Right renal cortex interstitium (tissue), 3 donors: Measurements from ENCODE around the gene PITPNM3. TPM values are rescaled to one million over a fixed set of nuclear protein-coding genes. Genes with fewer than 3 reads are reported as not detected.

Source experiments
- DNase-seq, 3 donors: peaks; one replicate each; pipeline ENCODE4 v3.0.0-alpha.2; 2013; ENCODE audit warnings: low read depth in 3 of 3, low spot score in 2 of 3
- polyA plus RNA-seq, 3 donors: library from polyadenylated mRNA; unstranded; fragments of 120-200 nt; gene quantifications; one replicate each; pipeline ENCODE4 v1.2.1, GENCODE V29; 2013; ENCODE audit not compliant: insufficient read length in 3 of 3

PITPNM3 gene
- polyA plus RNA-seq, 3 donors, result 7.4 to 8.9 (median 8.2) TPM

DNA sequence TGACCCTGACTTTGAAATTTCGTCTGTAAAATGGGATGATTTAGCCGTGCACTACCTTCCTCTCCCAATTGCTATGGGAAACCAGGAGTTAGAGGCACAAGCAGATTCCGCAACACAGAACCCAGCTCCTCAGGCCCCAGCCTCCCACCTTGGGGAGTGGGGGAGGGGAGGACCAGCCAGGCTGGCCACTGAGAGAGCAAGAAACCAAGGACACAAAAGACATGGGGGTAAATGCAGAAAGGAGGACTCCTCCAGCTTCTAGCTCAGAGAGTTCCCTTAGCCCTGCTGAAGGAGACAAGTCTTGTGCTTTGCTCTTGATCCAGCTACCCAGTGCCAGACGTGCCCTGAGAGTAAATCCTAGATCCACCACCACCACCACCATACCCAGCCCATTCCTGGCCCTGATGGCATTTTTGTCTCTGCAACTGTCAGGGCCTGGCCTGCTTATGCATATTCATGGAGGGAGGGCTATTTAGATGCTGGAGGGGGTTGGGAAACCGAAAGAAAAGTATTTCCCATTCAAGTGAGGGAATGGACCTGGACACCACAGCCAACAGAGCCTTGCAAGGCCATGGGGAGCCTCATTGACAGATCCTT lies 25.9 kb downstream of the PITPNM3 start:
- DNase-seq, result no peak

DNA sequence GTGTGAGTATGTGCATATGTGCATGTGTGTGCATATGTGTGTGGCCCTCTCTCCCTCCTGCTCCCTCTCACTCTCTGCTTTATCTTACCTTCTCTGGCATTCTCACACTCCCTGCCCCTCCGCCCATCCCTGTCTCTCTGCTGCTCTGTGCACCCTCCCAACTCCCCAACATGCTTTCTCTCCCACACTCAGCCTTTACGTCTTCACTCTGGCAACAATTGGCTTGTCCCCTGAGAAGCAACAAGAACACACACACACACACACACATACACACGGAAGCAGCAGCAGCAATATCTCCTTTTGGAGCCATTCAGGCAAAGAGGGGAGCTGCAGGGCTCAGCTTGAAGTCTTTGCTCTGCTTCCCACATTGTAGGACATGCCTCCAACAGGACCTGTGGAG lies 27.8 kb downstream of the PITPNM3 start:
- no peak for DNase-seq

DNA sequence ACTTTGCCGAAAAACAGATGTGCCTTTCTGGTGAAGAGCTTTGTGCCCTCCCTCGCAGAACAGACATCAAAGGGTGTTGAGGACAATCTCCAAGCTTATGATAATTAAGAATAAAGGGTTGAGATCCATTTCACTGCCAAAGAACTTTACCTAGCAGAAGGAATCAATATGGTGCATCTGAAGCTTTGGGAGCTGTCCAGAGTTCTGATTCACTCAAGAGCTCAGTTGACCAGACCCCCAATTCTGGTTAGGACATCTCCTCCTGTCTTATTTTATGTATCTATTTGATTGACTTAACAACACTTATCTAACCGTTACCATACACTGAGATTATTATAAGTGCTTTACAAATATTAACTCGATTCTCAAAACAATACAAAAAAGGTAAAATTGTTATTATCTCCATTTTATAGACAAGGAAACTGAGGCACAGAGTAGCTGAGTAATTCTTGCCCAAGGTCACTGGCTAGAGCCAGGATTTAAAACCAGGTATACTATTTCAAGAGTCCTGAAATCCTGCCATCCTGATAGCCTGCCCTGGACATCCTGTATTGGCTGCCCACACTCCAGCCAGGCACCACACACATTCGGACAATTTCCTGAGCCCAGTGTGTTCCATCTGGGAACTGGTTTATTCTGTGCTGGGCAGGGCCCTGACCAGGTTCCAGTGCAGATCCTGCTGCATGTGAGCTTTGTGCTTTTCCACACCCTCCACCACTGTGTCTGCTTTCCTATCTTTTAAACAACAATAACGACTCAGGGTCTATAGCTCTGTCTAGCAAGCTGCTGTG lies 29.8 kb downstream of the PITPNM3 start:
- no peak for DNase-seq

DNA sequence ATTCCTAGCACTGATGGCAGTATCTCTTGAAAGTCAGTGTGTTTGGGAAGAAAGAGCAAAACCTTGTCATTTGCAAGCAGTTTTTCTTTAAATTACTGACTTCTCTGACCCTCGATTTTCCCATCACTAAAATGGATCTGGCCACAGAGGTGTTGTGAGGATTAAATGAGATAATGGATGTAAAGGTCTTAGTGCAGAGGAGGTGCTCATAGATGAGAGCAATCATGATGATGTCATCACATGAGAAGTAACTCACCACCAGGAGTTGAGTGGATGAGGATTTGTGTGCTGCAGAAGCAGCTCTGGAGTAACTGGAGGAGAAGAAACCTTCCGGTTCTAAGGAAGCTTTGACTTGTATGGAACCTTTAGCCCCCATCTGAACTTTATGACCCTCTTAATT lies 30.6 kb downstream of the PITPNM3 start:
- DNase-seq, result no peak

DNA sequence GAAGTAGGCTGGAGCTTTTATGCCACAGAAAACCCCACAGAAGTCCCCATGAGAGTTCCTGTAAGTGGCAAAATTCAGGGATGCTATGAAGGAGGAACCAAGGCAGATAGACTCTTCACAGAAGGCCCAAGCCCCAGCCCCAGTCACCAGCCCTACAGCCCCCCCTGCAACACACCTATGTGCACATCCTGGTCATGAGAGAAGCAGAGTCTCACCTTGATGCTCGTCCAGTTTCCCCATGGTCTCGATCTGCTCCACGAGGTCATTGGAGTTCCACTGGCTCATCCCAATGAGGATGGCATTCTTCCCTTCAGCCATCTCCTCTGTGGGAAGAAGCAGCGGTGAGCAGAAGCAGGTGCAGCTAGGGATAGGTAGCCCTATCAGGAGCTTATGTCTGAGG lies 31.2 kb downstream of the PITPNM3 start:
- no peak for DNase-seq

- no peak for DNase-seq
Measured at GRCh38 chr17:6524520-6524919, 31.8 kb downstream of the PITPNM3 start.

- DNase-seq, result no peak
Measured at GRCh38 chr17:6523809-6524355, 32.5 kb downstream of the PITPNM3 start.

- DNase-seq, result no peak
Measured at GRCh38 chr17:6523330-6523729, 33.0 kb downstream of the PITPNM3 start.

GRCh38 chr17:6521586-6521985 lies 34.8 kb downstream of the PITPNM3 start:
- no peak for DNase-seq

DNA sequence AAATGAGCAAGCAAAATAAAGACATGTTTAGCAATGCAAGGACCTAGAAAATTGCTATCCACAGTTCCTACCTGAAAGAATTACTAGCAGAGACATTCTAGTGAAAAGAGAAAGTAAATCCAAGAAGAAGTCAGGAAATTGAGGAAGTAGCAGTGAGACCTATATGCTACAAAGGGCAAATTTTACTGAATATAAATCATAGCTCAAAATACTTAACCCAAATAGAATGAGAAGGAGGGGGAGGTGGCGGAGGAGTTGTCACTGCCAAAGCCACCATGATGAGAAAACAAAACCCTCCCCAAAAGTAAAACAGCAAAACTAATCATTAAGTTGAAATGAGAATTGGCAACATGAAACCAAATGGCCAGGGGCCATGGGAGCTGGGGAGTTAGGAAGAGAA lies 39.3 kb downstream of the PITPNM3 start:
- no peak for DNase-seq

GRCh38 chr17:6514371-6514770 lies 42.0 kb downstream of the PITPNM3 start:
- DNase-seq, result no peak

DNA sequence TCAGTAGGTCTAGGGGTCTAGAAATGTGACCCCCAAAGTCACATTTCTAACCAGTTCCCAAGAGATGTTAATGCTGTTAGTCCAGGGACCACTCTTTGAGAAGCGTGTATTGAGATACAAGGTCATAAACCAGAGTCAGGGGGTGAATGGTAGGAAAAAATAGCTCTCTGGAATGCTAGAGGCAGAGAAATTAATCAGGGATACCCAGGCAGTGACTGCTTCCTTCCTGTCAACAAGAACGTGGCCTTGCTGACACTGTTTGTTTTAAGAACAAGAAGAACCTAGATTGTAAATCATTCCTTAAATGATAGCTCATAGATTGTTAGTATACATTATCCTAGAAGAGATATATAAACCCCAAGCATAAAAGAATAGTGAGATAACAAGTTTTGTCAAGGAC lies 43.8 kb downstream of the PITPNM3 start:
- no peak for DNase-seq

DNA sequence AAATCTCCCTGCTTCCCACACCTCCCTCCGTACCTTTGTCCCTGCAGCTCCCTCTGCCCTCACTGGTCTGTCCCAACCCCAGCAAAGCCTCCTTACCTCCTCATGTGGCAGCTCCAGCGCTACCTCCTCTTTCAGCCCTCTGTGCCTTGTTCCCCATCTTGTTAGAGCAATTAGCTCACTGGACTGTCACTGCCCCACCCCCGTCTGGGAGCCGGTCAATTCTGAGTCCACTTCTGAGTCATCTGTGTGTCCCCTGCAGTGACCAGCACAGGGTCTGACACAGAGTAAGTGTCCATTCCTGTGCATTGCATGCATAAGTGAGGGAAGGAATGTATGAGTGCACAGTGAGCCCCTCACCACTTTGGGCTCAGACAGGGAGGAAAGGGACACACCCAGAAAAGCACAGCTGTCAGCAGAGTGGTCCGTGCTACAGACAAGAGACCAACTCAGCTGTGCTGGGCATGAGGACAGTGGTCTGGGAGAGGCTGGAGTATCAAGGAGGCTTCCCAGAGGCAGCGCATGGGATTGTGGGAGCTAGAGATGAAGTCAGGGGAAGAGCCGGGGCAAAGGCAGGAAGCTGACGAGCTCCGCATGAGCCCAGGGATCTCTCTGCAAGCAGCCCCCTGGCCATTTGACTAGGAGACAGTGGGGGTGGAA lies 45.9 kb downstream of the PITPNM3 start:
- DNase-seq, result no peak

- DNase-seq, result no peak
Measured at GRCh38 chr17:6509921-6510320, 46.4 kb downstream of the PITPNM3 start.

- DNase-seq, result no peak
Measured at GRCh38 chr17:6509031-6509771, 47.2 kb downstream of the PITPNM3 start.

- DNase-seq, result no peak
Measured at GRCh38 chr17:6508519-6509030, 47.8 kb downstream of the PITPNM3 start.

- DNase-seq, result no peak
Measured at GRCh38 chr17:6508016-6508415, 48.3 kb downstream of the PITPNM3 start.

DNA sequence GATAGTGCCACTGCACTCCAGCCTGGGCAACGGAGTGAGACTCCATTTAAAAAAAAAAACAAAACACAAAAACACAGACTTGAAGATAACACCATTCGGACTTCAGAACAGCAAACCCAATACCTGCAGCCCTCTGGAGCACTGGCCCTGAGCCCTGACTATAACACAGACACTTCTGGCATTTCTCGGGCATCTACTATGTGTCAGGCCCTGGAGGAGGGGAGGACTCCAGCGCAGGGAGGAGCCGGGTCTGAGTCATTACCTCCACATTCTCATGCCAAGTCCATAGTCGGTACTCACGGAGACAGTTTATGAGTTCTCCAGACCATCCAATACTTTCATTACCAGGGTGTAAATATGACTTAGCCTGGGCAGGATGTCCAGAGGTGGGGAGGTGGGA lies 48.8 kb downstream of the PITPNM3 start:
- DNase-seq, result no peak

DNA sequence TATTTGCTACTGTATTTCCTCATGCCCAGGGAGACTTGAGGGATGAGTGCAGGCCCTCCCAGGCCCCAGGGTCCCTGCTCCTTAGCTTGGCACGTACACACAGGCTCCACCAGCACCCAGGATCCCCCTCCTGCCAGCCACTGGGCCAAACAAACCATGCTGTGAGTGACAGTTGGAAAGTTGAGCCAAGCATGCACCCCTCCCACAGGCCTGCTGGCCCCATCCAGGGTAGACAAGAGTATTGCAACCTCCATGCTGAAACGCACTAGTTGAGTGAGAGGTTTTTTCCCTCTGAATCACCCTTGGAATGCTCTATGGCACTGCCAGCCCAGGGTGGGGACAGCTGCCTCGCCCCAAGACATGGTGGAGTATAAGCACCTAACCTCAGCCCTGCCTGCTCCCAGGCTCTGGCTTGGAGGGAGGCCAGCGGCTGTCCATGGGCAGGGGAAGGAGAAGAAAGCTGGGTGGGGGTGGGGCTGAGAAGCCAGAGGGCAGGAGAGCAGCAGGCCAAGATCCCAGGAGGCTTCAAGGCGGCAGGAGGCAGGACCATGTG lies 49.6 kb downstream of the PITPNM3 start:
- DNase-seq, result no peak

DNA sequence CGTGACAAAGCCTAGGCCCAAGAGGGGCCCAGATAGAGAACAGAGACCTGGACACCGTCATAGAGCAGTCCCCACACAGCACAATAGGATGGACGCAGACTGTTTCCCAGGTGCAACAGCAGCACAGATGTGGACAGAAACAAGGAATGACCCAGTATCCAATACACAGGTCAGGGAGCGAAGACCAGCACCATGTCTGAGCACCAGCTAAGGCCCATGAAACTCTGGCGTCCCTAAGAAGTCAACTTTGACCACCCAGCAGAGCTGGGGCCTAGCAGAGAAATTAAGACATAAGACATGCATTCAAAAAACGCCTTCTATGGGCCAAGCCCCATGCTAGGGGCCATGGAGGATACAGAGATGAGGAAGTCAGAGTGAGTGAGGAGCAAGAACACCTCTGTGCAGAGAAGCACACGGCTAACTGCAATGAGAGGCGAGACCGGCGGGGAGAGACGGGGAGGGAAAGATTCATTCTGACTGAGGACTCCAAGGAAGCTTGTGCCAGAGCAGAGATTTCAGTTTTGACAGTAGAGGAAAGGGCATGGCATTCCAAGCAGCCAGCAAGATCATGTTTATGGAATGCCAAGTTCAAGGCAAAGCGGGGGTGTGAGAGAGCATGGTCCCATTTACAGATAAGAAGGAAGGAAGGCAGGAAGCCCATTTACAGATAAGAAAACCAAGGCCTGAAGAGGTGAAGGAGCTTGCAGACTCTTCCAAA lies 50.8 kb downstream of the PITPNM3 start:
- no peak for DNase-seq
